DMS53 treated with DMSO at 0.1 percent for 48 hours (cell line): Measurements from ENCODE around the gene CARMIL1.
A peak's percentile ranks its signal among the peaks of the same experiment; 100 is the strongest.
"Not testable (repeated sequence)": the region's sequence is repeated elsewhere in the genome, so short reads cannot be mapped to it uniquely, and the experiment has no call there.

ENCODE experiments used
- DNase-seq: peaks from one replicate; lab custom pipeline; 2025; ENCODE audit not compliant: unreplicated experiment; lab: John Stamatoyannopoulos, UW

Gene CARMIL1

DNA sequence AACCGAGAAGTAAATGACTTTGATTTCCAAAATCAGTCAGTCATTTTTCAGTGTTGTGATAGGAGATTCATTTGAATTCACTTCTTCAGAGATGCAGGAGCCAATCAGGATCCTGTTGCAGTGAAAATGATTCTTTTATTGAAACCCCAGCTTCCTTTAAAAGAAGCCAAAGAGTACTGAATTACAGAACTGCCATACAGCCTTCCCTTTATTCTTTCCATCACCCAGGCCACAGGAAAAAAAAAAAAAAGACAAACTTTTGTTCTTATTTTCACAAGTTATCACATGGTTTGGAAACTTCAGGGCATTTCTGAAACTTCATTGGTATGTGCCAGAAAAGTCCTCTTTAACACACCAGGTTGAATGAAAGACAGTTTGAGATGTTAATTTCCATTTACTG is 1.8 kb upstream of the CARMIL1 start:
- no peak for DNase-seq

DNA sequence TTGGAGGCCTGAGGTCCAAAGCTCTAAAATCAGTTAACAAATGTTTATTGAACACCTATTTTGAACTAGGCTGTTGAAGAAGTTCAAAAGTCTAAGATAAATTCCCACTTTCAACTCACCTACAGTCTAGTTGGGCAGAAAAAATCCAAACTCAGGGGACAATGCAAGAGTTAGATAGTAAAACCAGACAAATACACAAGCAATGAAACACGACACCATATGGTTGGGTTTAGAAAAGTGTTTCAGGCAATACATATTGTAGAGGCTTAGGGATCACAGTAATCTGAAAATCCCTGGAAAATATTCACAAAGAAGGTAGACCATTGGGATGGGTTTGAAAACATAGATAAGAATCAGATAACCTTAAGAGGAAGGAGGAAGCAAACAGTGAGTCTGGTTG is 1.3 kb upstream of the CARMIL1 start:
- no peak for DNase-seq

DNA sequence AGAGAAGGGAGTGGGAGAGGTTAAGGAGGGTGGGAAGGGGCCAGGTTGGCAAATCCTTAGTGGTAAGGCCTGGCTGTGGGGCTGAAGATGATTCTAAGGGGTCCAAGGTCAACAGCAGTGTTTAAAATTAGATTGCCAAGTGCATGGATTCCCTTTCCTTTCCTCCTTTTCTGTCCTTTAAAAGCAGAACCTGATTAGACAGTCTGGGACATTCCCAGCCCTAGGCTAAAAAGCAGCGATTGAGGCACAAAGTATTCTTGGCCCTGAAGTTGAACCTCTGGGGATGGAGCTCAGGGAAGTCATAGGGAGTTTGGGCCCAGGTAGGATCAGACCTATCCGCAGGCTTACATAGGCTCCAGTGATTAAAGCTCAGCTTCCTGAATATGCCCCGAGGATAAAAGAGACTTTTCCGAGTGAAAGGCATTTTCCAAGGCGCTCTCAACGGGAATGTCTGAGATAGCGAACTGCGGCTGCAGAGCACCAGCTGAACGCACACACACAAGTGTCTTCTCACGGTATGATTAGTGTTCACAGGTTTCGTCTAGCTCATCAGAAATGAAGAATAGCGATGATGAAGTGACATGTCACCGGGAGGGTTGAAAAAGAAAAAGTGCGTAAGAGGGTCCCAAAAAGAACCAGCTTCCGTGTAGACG is 787 bp upstream of the CARMIL1 start:
- DNase-seq: peak; percentile 63

DNA sequence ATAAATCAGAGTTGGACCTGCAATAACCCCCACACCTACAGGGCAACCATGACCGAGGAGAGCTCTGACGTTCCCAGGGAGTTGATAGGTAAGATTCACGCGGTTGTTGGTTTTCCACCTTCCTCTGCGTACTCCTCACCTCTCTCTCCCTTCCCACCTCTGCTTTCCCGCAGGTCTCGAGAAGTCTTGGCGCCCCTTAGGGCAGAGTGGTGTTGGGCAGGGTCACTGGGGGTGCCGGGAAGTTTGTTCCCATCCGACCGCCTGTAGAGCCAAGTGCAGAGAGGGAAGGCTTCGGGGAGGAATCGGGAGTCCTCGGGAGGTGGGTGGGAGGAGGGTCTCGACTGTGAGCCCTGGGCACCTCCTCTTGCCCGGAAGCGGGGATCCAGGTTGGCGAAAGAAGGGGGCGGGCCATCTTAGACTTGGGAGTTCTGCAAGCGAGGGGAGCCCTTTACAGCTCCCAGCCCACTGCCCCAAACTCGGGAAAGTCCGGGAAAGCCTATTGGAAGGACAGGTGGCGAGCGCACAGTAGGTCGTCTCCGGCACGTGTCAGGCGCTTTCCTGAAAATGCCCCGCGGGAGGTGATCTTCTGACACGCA is 672 bp downstream of the CARMIL1 start:
- no peak for DNase-seq

DNA sequence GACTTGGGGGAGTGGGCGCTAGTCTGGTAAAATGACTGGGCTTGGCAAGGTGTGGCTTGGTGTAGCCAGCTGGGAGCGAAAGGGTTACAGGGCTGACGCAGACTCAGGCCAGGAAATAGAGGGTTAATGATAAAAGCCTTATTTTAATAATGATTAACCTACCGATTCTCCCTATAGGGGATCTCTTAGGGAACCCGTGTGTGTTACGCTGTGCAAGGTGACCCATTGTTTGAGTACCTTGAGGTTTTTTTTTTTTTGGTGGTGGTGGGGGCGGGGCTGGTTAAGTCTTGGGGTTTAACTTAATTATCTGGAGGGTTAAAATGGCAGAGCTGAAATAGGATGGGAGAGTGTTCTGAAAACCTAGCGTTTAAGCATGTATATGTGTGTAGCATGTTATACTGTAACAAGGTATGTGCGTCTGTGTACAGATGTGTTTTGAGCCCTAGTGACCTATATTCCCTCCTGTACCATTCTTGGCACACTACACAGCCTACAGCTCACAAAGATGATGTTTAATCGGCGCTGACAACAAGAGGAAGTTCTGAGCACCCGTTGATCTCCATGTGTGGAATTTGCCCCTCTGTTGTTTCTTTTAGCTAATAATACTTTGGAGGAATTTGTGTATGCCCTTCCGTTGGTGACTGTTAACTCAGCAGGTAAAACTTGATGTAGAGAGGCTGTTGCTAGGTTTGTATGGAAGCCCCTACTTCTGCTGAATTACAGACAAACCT is 1.3 kb downstream of the CARMIL1 start:
- DNase-seq: peak; percentile 25

DNA sequence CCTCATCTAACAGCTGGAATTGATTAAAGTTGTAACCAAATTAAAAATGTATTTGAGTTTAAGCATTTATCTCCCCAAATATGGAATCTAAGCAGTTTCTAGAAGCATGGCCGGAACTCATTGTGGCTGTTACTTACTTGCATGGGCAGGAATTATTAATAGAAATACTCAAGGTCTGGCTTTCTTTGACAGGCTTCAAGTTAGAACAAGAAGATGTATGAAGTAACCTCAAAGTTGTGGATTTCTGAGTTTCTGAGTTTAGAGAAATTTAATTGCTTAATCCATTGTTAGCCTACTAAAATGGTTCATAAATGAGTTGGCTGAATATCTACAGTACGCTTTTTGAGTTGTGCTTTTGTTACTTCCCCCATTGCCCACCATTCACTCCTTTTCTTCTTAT is 7.7 kb downstream of the CARMIL1 start:
- no peak for DNase-seq

DNA sequence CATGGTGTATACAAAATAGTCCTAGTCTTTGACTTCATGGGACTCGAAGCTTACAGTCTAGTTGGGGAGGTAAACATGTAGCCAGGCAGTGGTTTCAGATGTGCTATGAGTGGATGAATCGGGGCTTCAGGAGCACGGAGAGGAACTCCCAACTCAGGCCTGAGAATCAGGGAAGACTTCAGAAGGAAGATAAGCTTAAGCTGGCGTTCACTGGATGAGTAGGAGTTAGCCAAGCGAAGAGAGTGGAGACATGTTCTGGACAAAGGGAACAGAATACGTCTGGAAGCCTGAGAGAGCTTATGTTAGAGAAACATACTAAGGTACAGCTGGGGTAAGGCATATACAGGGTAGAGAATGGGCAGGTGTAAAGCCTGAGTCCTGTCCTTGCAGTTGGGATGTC is 8.8 kb downstream of the CARMIL1 start:
- DNase-seq: no peak

DNA sequence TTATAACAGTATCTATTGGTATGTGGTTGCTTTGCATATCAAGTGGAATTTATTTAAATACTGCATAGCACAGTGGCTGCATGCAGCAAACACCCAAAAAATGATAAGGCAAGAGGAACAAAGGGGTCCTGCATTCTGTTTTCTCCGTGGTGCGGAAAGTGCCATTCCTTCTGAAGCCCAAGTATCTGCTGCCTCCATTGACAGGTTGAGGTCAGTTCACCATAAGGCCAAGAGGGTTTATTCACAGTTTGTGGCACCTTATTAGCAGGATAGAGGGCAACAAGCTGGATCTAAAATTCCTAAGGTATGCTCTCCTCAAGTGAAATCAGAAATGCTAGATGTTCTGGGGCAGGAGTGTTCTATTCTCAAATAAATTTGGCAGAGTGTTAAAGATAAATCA is 9.3 kb downstream of the CARMIL1 start:
- DNase-seq: no peak

DNA sequence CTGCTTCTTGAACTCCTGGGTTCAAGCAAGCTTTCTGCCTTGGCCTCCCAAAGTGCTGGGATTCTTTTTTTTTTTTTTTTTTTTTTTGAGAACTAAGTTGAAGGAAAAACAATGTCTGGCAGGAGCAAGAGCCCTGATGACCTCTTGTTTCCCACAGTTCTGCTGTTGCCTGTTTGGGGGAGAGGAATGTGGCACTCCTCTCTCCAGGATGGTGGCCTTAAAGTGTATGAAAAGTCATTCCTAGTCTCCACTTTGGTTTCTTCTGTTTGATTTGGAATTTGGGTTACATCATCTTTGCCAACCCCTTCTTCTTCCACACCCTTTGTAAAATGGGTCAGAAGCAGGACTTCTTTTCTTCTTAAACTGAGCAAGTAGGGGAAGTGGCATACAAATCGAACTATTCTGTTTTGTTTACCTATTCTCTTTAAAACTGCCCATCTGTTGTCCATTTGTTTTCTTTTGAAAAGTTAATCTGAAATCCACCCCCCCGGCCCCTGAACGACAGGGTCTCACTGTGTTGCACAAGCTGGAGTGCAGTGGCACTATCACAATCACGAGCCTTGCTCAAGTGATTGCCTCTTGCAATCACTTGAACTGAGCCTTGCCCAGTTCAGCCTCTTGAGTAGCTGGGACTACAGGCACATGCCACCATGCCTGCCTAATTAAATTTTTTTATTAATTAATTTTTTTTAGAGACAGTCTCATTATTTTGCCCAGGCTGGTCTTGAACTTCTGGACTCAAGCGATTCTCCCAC is 11.3 kb downstream of the CARMIL1 start:
- no peak for DNase-seq

DNA sequence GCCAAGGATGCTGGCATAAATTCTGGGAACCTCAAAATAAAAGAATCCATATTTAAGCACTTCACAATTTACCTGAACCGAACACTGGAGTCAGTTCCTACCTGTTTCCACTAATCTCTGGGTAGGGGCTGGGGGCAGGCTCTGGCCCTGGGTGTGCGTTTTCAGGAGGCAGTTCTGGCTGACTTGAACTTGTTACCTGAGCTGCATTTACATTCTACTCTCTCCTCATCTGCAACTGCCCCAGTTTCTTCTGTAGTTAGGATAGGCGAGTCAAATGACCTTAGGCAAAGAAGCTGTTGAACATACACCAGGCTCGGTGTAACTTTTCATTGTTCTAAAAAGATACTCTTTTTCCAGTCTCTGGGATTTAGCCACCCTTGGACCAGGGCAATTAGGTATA is 13.2 kb downstream of the CARMIL1 start:
- no peak for DNase-seq

DNA sequence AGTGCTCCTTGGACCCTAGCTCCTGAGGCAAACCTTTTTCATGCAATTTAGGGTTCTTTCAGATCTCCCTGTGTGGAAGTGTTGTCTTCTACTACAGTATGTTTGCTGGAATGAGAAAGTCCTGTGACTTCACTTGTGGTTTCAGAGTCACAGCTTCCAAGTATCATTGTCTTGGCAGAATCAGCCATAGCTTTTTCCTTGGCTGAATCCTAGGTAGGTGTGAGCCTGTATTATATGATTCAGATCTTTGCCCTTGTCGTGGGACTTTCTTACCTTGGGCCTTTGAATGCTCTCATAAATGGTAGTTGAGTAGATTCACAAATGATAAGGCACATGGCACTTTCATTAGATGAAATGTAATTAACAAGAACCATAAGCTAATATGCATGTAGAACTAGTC is 16.5 kb downstream of the CARMIL1 start:
- no peak for DNase-seq

DNA sequence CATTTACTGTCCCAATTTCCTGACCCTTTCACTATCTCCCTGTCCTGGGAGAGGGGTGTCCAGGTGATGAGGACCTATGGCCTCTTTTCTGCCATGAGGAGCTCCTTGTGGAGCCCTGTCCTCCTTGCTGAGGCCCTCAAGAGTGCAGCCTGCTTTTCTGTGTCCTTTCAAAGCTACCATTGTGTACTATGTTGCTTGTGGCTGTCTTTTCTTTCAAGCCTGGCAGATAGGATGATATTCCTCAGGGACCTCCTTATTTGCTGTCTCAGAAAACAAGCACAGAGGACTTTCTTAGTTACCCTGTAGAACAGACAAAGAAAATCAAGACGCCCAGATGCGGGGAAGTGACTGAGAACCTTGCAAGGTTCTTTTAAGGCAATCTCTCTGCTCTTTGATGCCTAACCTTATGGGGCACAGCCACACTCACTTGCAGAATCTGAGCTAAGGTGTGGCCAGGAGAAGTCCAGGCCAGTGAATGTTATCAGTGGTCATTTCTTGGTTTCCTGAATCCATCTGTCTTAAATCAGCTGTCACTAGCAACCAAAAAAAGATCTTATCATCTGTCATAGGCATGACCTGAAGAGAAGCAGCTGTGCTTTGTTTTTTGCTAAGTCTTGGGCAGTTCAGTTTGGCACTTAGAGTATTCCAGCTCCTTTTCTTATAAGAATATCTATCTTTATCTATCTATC is 17.2 kb downstream of the CARMIL1 start:
- DNase-seq: no peak

DNA sequence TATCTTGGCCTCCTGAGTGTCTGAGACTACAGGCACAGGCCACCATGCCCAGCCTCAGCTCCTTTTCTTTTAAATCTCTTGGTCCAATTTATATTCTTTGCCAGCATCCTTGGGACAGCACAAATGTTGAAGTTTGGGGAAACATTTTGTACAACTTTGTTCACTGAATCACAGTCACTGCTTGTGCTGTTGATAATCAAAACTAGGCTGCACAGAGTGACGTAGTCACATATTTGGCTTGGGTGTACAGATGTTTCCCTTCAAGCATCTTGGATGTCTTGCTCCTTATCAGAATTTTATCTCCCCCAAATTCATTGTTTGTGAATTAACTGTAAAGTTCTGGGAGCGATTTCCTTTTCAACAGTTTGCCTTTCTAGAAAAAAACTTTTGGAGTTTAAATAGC is 17.9 kb downstream of the CARMIL1 start:
- no peak for DNase-seq

DNA sequence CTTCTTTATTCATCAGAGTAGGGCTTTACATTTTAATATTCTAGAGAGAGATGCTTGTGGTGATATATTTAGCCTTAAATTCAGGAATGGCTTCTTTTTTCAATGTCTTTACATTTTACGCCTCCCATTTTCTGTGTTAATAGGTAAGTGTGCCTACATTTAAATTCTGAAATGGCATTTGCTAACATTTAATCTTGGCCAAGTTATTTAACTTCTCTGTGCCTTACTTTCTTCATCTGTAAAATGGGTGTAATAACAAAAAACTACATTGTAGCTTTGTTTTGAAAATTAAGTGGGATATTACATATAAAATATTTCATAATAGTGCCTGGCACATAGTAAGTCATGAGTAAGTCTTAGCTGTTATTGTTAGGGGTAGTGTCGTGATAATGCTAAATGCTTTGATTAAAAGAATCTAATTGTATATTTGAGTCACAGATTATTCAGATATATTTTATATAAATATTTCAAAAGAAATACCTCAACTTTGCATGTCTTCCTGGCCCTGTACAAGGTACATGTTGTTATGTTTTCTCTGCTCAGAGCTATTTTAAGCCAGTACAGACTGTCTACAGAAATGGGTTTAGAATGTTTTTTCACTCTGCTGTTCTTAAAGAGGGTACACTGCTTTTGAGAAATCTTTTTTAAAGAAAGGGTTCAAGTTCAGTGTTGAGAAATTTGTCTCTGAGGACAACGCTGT is 18.8 kb downstream of the CARMIL1 start:
- no peak for DNase-seq

DNA sequence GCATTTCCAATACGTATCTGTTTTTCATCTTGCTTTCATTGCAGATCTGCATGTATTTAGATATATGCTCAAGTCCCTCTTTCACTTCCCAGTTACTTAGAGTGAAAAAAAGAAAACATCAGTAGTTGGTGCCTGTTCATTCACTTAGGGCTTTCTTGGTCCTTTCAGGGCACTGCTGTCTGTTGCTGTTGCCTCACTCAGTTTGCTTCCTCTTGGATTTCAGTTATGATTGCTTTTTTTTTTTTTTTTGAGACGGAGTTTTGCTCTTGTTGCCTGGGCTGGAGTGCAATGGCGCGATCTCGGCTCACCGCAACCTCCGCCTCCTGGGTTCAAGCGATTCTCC is 19.3 kb downstream of the CARMIL1 start:
- DNase-seq: not testable (repeated sequence)

DNA sequence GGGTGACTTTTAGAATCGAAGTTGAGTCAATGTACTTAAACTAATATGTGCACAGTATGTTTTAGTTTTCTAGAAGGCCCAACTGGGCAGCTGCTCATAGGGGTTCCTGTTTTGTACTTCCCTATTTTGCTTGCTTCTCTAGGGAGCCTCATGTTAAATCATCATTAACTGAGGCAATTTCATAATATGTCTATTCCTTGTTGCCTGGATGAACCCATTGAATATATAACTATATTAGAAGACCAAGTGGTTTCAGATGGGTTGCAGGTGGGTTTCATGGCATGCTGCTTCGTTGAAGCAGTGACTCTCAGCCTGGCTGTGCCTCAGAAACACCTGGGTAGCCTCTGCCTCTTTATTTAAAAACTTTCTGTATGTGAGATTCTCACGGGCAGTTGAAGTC is 22.2 kb downstream of the CARMIL1 start:
- no peak for DNase-seq

DNA sequence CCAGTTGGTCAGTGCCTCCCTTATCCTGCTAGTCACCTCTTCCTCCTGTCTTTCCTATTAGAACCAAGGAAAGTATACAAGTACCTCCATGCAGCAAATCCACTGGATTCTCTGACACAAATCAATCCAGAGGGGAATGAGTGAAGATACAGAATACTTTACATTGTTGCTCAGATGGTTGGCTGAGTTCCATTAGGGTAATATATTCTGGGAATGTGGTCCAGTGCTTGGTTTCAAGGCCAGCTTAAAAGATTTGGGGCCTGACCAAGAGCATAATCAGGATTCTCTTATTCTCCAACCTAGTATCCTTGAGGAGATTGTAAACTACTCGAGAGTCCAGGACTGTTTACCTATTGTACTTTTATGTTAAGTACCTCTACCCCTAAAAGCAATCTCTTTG is 23.0 kb downstream of the CARMIL1 start:
- DNase-seq: no peak

DNA sequence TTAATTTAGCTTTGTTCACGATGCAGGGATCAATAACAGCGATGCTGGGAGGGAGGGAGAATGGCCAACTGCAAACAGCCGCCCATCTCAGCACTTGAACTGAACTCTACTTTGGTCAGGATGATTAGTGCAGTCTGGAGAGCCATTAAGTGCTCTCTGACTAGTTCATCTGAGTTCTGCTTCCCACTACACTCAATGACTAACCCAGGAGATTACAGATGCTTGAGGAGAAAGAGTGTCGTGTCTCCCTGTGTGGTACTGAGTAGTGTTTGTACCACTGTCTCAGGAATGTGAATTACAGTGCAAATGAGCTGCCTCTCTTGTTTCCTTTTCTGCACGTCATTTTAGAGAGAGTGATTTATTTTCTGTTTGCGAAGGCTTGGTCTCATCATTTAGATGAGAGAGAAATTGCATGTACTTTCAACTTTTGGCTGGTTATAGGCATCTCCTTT is 23.5 kb downstream of the CARMIL1 start:
- DNase-seq: no peak

DNA sequence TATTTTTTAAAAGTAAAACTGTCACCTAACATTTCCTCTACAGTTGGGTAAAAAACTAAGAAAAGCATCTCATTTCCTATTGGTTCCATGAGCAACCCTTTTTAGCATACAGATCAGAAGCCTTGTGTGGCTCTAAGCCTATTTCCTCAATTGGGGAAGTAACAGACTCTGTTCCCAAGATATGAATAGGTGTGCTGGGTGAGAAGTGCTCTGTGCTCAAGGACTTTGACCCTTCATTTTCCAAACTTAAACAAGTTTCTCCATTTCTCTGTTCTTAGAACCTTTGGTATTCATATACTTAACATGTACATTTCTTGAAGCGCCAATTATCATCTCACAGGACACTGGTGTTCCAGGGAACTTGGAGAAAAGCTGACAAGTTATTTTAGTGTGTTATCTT is 24.1 kb downstream of the CARMIL1 start:
- DNase-seq: no peak

DNA sequence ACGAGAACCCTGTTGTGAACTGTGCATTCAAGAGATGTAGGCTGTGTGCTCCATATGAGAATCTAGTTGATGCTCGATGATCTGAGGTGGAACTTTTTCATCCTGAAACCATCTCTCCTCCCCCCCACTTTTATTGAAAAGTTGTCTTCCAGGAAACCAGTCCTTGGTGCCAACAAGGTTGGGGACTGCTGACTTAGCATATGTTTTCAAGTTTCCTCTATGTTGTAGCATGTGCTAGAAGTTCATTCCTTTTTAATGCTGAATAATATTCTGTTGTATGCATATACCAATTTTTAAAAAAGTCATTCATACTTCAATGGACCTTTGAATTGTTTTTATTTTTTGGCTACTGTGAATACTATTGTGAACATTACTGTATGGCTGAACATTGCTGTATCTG is 27.2 kb downstream of the CARMIL1 start:
- DNase-seq: no peak
